Measurements from ENCODE around the gene BCL11A.
A peak's percentile ranks its signal among the peaks of the same experiment; 100 is the strongest.

BCL11A gene

GRCh38 chr2:60492548-60492947 lies 60.9 kb downstream of the BCL11A start:
- no peak overlapping the region for H3K9ac ChIP-seq (ENCODE audit: low read length)
- no peak overlapping the region for H2AFZ ChIP-seq (ENCODE audit: low read depth, low read length, severe bottlenecking)
- peaks cover 100% of the 10 kb centered on the region for H3K79me2 ChIP-seq (ENCODE audit: insufficient read depth, low read length)
- H3K36me3 ChIP-seq (ENCODE audit: low read length): 0 out of 2 replicates have a peak, but pooled peaks cover 3% of the 10 kb centered on the region
- no peaks in the 10 kb centered on the region for H3K27me3 ChIP-seq (ENCODE audit: low read length)
- H3K27ac ChIP-seq (ENCODE audit: low read depth, low read length): peak overlapping the region; percentile 26; the same call in 1 of the 2 replicates
- peaks cover 36% of the 10 kb centered on the region; the same call in 1 of the 2 replicates for H4K20me1 ChIP-seq (ENCODE audit: low read depth, low read length)
- no peaks in the 10 kb centered on the region for H3K9me2 ChIP-seq (replicated peaks; ENCODE audit: insufficient read depth, low read length)
- no peak overlapping the region for H3K4me3 ChIP-seq (ENCODE audit: insufficient read depth, low read length, poor library complexity, severe bottlenecking)
- no peaks in the 10 kb centered on the region for H3K9me3 ChIP-seq (ENCODE audit: insufficient read depth, low read length)
- TF ChIP-seq CTCF (IDR thresholded peaks at IDR 0.05; ENCODE audit: insufficient read depth, low read length, poor library complexity, severe bottlenecking): no peak
- no peak for TF ChIP-seq EZH2phosphoT487 (conservative IDR thresholded peaks at IDR 0.05; ENCODE audit: low read length)
- peaks cover 14% of the 10 kb centered on the region; the same call in 1 of the 2 replicates for H3F3A ChIP-seq (ENCODE audit: insufficient read depth)
- H3K4me2 ChIP-seq (ENCODE audit: low read depth, low read length, poor library complexity, severe bottlenecking): no peak overlapping the region

GRCh38 chr2:60490848-60491247 lies 62.6 kb downstream of the BCL11A start:
- peaks cover 99% of the 10 kb centered on the region for H3K79me2 ChIP-seq (ENCODE audit: insufficient read depth, low read length)
- H3K27me3 ChIP-seq (ENCODE audit: low read length): no peaks in the 10 kb centered on the region
- no peak overlapping the region for H3K9ac ChIP-seq (ENCODE audit: low read length)
- H2AFZ ChIP-seq (ENCODE audit: low read depth, low read length, severe bottlenecking): no peak overlapping the region
- TF ChIP-seq EZH2phosphoT487 (conservative IDR thresholded peaks at IDR 0.05; ENCODE audit: low read length) (no peak), CTCF (IDR thresholded peaks at IDR 0.05; ENCODE audit: insufficient read depth, low read length, poor library complexity, severe bottlenecking) (no peak)
- H3K27ac ChIP-seq (ENCODE audit: low read depth, low read length): no peak overlapping the region
- H3K36me3 ChIP-seq (ENCODE audit: low read length): 0 out of 2 replicates have a peak, but pooled peaks cover 3% of the 10 kb centered on the region
- H3F3A ChIP-seq (ENCODE audit: insufficient read depth): peaks cover 30% of the 10 kb centered on the region
- H3K9me3 ChIP-seq (ENCODE audit: insufficient read depth, low read length): no peaks in the 10 kb centered on the region
- H3K4me2 ChIP-seq (ENCODE audit: low read depth, low read length, poor library complexity, severe bottlenecking): no peak overlapping the region
- no peak overlapping the region for H3K4me3 ChIP-seq (ENCODE audit: insufficient read depth, low read length, poor library complexity, severe bottlenecking)
- no peaks in the 10 kb centered on the region for H3K9me2 ChIP-seq (replicated peaks; ENCODE audit: insufficient read depth, low read length)
- H4K20me1 ChIP-seq (ENCODE audit: low read depth, low read length): peaks cover 33% of the 10 kb centered on the region; the same call in 1 of the 2 replicates

- Histone ChIP-seq H3F3A (ENCODE audit: insufficient read depth) (peaks cover 31% of the 10 kb centered on the region), H3K27ac (ENCODE audit: low read depth, low read length) (no peak overlapping the region), H3K79me2 (ENCODE audit: insufficient read depth, low read length) (peaks cover 99% of the 10 kb centered on the region)
Observed at GRCh38 chr2:60490441-60490840, 63.0 kb downstream of the BCL11A start.

More at GRCh38 chr2:60490441-60490840, 63.0 kb downstream of the BCL11A start:
- Histone ChIP-seq H3K4me2 (ENCODE audit: low read depth, low read length, poor library complexity, severe bottlenecking) (no peak overlapping the region), H4K20me1 (ENCODE audit: low read depth, low read length) (peaks cover 31% of the 10 kb centered on the region; the same call in 1 of the 2 replicates), H3K9me2 (replicated peaks; ENCODE audit: insufficient read depth, low read length) (no peaks in the 10 kb centered on the region), H3K27me3 (ENCODE audit: low read length) (no peaks in the 10 kb centered on the region), H3K9ac (ENCODE audit: low read length) (no peak overlapping the region), H2AFZ (ENCODE audit: low read depth, low read length, severe bottlenecking) (no peak overlapping the region), H3K36me3 (ENCODE audit: low read length) (0 out of 2 replicates have a peak, but pooled peaks cover 3% of the 10 kb centered on the region), H3K4me3 (ENCODE audit: insufficient read depth, low read length, poor library complexity, severe bottlenecking) (no peak overlapping the region), H3K9me3 (ENCODE audit: insufficient read depth, low read length) (no peaks in the 10 kb centered on the region)
- TF ChIP-seq EZH2phosphoT487 (conservative IDR thresholded peaks at IDR 0.05; ENCODE audit: low read length) (no peak), CTCF (IDR thresholded peaks at IDR 0.05; ENCODE audit: insufficient read depth, low read length, poor library complexity, severe bottlenecking) (no peak)

Measured in SU-DHL-6 (cell line).